Measurements from ENCODE around the gene DMRTA1.
"Not testable (repeated sequence)": the region's sequence is repeated elsewhere in the genome, so short reads cannot be mapped to it uniquely, and the experiment has no call there.

- not testable (repeated sequence) for TF ChIP-seq CTCF (conservative IDR thresholded peaks at IDR 0.05); ZFX (IDR thresholded peaks at IDR 0.05)
These were observed 9.1 kb upstream of the DMRTA1 start for GRCh38 chr9:22437461-22438067.

Data from C4-2B (cell line).